Measurements from ENCODE around the gene C1orf167. TPM values are rescaled to one million over a fixed set of nuclear protein-coding genes. Genes with fewer than 3 reads are reported as not detected.
A peak's percentile ranks its signal among the peaks of the same experiment; 100 is the strongest.

Gene C1orf167
- total RNA-seq, 1 donor from 2014 or later, result not detected

DNA sequence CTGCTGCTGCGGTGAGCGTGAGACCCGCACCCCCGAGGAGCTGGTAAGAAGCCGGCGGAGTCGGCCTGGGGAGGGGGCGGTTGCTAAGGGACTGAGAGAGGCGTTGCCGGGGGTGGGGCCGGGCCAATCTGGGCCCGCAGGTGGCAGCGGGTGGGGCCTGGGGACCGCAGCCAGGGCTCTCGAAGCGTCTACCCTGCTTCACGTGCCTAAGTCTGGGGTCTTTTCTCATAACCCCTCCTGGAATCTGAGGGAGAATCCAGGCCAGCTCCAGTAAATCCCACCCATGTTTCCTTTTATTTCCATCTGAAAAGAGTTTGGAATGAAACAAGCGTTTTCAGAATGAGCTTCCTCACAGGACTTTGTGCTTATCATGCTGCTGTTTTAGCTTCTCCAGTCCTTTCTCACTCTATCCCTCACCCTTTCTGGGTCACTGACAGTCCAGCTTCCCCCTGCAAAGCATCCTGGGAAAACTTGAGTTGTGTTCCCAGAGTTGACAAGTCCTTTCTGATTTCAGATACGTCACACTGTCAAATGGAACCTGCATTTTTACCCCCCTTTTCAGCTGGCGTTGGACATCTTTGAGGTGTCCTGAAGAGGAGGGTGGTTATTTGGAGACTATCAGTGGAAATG is 44.4 kb downstream of the C1orf167 start:
- Mint-ChIP-seq H3K9me3 (ENCODE audit: unreplicated experiment) (peaks cover 18% of the 10 kb centered on the region), H3K27ac (ENCODE audit: unreplicated experiment) (peak overlapping the region; percentile 93), H3K27me3 (ENCODE audit: unreplicated experiment) (peaks cover 6% of the 10 kb centered on the region), H3K36me3 (ENCODE audit: unreplicated experiment) (no peaks in the 10 kb centered on the region), H3K4me1 (ENCODE audit: low read depth, unreplicated experiment) (peaks cover 32% of the 10 kb centered on the region), H3K4me3 (ENCODE audit: unreplicated experiment) (peak overlapping the region; percentile 99)
- no peak for DNase-seq
- TF ChIP-seq, protein P1, sequence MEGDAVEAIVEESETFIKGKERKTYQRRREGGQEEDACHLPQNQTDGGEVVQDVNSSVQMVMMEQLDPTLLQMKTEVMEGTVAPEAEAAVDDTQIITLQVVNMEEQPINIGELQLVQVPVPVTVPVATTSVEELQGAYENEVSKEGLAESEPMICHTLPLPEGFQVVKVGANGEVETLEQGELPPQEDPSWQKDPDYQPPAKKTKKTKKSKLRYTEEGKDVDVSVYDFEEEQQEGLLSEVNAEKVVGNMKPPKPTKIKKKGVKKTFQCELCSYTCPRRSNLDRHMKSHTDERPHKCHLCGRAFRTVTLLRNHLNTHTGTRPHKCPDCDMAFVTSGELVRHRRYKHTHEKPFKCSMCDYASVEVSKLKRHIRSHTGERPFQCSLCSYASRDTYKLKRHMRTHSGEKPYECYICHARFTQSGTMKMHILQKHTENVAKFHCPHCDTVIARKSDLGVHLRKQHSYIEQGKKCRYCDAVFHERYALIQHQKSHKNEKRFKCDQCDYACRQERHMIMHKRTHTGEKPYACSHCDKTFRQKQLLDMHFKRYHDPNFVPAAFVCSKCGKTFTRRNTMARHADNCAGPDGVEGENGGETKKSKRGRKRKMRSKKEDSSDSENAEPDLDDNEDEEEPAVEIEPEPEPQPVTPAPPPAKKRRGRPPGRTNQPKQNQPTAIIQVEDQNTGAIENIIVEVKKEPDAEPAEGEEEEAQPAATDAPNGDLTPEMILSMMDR (IDR thresholded peaks at IDR 0.05; ENCODE audit: partially characterized antibody, unreplicated experiment), result no peak

DNA sequence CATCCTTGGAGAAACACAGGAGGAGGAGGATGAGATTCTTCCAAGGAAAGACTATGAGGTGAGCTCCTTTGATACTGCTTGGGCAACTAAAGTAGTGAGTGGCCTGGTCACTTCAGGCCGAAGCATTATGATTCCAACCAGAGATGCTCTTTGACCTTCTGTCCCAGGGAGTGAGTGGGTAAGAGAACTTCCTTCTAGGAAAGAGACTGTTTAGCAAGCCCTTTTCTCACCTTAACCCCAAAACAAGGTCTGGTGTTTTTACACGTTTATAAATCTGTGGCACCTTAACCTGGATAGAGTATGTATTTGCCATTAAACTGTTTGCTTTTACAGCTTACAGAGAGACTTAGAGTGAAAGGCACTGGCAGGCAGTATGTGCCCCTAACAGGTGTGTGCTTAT is 45.1 kb downstream of the C1orf167 start:
- no peak for DNase-seq
- Mint-ChIP-seq H3K4me1 (ENCODE audit: low read depth, unreplicated experiment) (peaks cover 31% of the 10 kb centered on the region), H3K9me3 (ENCODE audit: unreplicated experiment) (peaks cover 15% of the 10 kb centered on the region), H3K36me3 (ENCODE audit: unreplicated experiment) (no peaks in the 10 kb centered on the region), H3K27ac (ENCODE audit: unreplicated experiment) (no peak overlapping the region), H3K27me3 (ENCODE audit: unreplicated experiment) (peaks cover 6% of the 10 kb centered on the region), H3K4me3 (ENCODE audit: unreplicated experiment) (peak overlapping the region; percentile 99)
- TF ChIP-seq, protein P1 (IDR thresholded peaks at IDR 0.05; ENCODE audit: partially characterized antibody, unreplicated experiment), result no peak

DNA sequence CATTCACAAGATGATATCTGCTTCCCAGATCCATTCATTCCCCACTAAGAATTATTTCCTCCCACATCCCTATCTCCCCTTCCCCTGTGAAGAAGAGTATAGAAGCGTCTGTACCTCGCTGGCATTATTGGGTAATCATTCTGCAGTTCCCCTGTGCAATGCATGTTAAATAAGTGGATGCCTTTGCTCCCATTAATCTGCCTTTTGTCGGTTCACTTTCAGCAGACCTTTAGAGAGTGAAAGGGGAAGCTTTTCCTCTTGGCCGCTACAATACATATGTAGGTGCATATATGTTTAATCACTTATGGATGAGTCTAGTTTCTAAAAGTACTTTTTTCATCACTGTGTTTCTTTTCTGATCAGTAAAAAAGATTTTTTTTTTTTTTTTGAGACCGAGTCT is 51.0 kb downstream of the C1orf167 start:
- DNase-seq, result no peak
- TF ChIP-seq, protein P1 (IDR thresholded peaks at IDR 0.05; ENCODE audit: partially characterized antibody, unreplicated experiment), result no peak
- Mint-ChIP-seq H3K9me3 (ENCODE audit: unreplicated experiment) (peaks cover 2% of the 10 kb centered on the region), H3K36me3 (ENCODE audit: unreplicated experiment) (no peaks in the 10 kb centered on the region), H3K4me3 (ENCODE audit: unreplicated experiment) (no peak overlapping the region), H3K27me3 (ENCODE audit: unreplicated experiment) (no peaks in the 10 kb centered on the region), H3K27ac (ENCODE audit: unreplicated experiment) (peak overlapping the region; percentile 64), H3K4me1 (ENCODE audit: low read depth, unreplicated experiment) (peaks cover 10% of the 10 kb centered on the region)

DNA sequence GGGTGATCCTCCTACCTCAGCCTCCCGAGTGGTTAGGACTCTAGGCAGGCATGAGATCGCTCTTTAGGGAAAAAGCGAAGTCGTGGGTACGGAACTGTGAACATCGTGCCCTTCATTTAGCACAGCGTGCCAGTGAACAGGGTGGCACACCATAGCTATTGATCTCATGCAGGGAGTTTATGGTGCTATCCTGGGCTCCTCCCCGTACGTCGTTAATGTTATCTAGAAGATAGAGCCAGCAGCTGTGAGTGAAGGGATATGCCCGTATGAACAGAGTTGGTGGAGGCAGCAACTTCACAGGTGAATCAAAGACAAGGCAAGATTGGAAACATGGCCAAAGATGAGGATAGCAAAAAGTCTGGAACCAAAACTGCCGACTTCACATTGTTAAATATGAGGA is 55.2 kb downstream of the C1orf167 start:
- Mint-ChIP-seq H3K4me3 (ENCODE audit: unreplicated experiment) (no peak overlapping the region), H3K4me1 (ENCODE audit: low read depth, unreplicated experiment) (no peaks in the 10 kb centered on the region), H3K27ac (ENCODE audit: unreplicated experiment) (no peak overlapping the region), H3K9me3 (ENCODE audit: unreplicated experiment) (peaks cover 2% of the 10 kb centered on the region), H3K36me3 (ENCODE audit: unreplicated experiment) (peaks cover 6% of the 10 kb centered on the region), H3K27me3 (ENCODE audit: unreplicated experiment) (no peaks in the 10 kb centered on the region)
- TF ChIP-seq, protein P1 (IDR thresholded peaks at IDR 0.05; ENCODE audit: partially characterized antibody, unreplicated experiment), result no peak
- no peak for DNase-seq

DNA sequence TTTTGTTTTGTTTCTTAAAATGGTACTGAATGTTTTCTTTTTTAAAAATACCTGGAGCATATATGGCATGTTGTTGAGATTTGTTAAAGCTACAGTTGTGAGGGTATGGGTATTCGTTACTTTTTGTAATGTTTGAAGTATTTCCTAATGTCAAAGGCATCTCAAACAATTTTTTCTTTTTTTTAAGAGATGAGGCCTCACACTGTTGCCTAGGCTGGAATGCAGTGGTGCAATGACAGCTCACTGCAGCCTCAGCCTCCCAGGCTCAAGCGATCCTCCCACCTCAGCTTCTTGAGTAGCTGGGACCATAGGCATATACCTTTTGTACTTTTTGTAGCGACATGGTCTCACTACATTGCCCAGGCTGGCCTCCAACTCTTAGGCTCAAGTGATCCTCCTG is 60.1 kb downstream of the C1orf167 start:
- no peaks in the 10 kb centered on the region for H3K27me3 Mint-ChIP-seq (ENCODE audit: unreplicated experiment)
- no peak overlapping the region for H3K27ac Mint-ChIP-seq (ENCODE audit: unreplicated experiment)
- peaks cover 1% of the 10 kb centered on the region for H3K9me3 Mint-ChIP-seq (ENCODE audit: unreplicated experiment)
- no peak for DNase-seq
- H3K4me1 Mint-ChIP-seq (ENCODE audit: low read depth, unreplicated experiment), result no peaks in the 10 kb centered on the region
- peaks cover 6% of the 10 kb centered on the region for H3K36me3 Mint-ChIP-seq (ENCODE audit: unreplicated experiment)
- TF ChIP-seq, protein P1 (IDR thresholded peaks at IDR 0.05; ENCODE audit: partially characterized antibody, unreplicated experiment), result no peak
- H3K4me3 Mint-ChIP-seq (ENCODE audit: unreplicated experiment), result no peak overlapping the region
